Measurements from ENCODE around the gene ASCC3. TPM values are rescaled to one million over a fixed set of nuclear protein-coding genes. Genes with fewer than 3 reads are reported as not detected.

The ASCC3 gene
- total and polyA plus RNA-seq, 2 of the 4 experiments (the other 2 are of a cell fraction), result 25.8 to 104 TPM

DNA sequence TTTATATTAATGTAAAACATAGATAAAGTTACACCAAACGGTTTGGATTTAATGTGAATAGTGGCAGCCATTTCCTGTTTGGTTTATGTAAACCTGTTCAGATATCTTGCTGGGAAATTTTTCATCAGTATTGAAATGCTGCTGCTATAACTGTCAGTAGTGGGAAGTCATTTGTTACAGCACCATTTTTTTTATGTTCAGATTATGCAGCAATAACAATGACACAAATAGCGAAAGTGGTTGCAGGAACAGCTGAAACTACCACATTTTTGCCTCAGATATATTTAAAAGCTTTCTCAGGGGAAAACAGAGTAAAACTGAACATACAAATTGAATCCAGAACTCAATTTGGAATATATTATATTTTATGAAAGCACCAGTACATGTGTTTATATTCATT is 287.6 kb downstream of the ASCC3 start:
- Histone ChIP-seq H4K91ac (ENCODE audit: insufficient read depth, low read depth, low read length) (no peak overlapping the region), H3K27ac (ENCODE audit: insufficient read depth, low read length) (no peak overlapping the region), H2BK20ac (ENCODE audit: low read depth, low read length) (no peak overlapping the region), H4K20me1 (ENCODE audit: insufficient read depth, low read length) (no peaks in the 10 kb centered on the region), H3K4me1 (ENCODE audit: control insufficient read depth, insufficient read depth, low read length) (0 out of 2 replicates have a peak, but pooled peaks cover 2% of the 10 kb centered on the region), H3K36me3 (ENCODE audit: control insufficient read depth, insufficient read depth, low read length) (peaks cover 10% of the 10 kb centered on the region), H3K4me2 (ENCODE audit: low read depth, low read length) (no peak overlapping the region), H2BK15ac (ENCODE audit: low read depth, low read length) (no peak overlapping the region), H3K9me1 (ENCODE audit: insufficient read depth, low read length) (peaks cover 2% of the 10 kb centered on the region; the same call in 1 of the 2 replicates), H2AK9ac (replicated peaks; ENCODE audit: low read depth, low read length, poor library complexity) (no peak overlapping the region), H3K9ac (ENCODE audit: low read depth, low read length) (no peak overlapping the region), H4K8ac (ENCODE audit: low read depth in 2 of 2, low read length in 2 of 2) (no peak overlapping the region), H2AK5ac (ENCODE audit: low read depth, low read length) (no peak overlapping the region), H3K79me1 (ENCODE audit: low read depth in 1 of 2, low read length in 2 of 2) (no peaks in the 10 kb centered on the region; a peak in 1 of 4 replicates), H3K4me3 (ENCODE audit: insufficient read depth, low read depth, low read length) (no peak overlapping the region), H3K14ac (replicated peaks; ENCODE audit: low read depth, low read length) (no peak overlapping the region), H2AFZ (replicated peaks; ENCODE audit: low read length, poor library complexity) (no peak overlapping the region), H3K27me3 (ENCODE audit: control insufficient read depth, insufficient read depth, low read length) (no peaks in the 10 kb centered on the region), H3K18ac (ENCODE audit: low read depth, low read length) (no peak overlapping the region), H3K4ac (ENCODE audit: low read depth, low read length) (no peak overlapping the region), H4K5ac (ENCODE audit: low read depth, low read length) (no peak overlapping the region), H3K23ac (ENCODE audit: low read depth, low read length) (no peak overlapping the region), H2BK5ac (ENCODE audit: low read depth, low read length, poor library complexity, severe bottlenecking) (no peak overlapping the region), H3K9me3 (ENCODE audit: control insufficient read depth, insufficient read depth, low read length) (no peaks in the 10 kb centered on the region), H3K56ac (ENCODE audit: extremely low read depth, insufficient read depth, low read length) (no peak overlapping the region), H2BK120ac (ENCODE audit: low read depth, low read length) (no peak overlapping the region)
- dilution Hi-C loops (cut with HindIII; ENCODE audit: low sequenced_read_pairs, unreplicated experiment) (no loop called here), in situ Hi-C loops (cut with MboI; ENCODE audit: low sequenced_read_pairs) (no loop called here), intact Hi-C loops (cut with micrococcal nuclease) (no loop called here)
- ChIA-PET CTCF (no interaction called here), POLR2A (ENCODE audit: unreplicated experiment) (no interaction called here)
- no CpG with 5 or more reads among the region's 2 CpGs for WGBS, 2 experiments (ENCODE audit: extremely low coverage in 2 of 2, insufficient read length in 1 of 2)
- DNase-seq (no peak), ATAC-seq (ENCODE audit: low read depth) (no peak)
- no TSS peak for BruUV-seq (replicated peaks)
- TF ChIP-seq, protein P1, sequence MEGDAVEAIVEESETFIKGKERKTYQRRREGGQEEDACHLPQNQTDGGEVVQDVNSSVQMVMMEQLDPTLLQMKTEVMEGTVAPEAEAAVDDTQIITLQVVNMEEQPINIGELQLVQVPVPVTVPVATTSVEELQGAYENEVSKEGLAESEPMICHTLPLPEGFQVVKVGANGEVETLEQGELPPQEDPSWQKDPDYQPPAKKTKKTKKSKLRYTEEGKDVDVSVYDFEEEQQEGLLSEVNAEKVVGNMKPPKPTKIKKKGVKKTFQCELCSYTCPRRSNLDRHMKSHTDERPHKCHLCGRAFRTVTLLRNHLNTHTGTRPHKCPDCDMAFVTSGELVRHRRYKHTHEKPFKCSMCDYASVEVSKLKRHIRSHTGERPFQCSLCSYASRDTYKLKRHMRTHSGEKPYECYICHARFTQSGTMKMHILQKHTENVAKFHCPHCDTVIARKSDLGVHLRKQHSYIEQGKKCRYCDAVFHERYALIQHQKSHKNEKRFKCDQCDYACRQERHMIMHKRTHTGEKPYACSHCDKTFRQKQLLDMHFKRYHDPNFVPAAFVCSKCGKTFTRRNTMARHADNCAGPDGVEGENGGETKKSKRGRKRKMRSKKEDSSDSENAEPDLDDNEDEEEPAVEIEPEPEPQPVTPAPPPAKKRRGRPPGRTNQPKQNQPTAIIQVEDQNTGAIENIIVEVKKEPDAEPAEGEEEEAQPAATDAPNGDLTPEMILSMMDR (conservative IDR thresholded peaks at IDR 0.05; ENCODE audit: low read depth, low read length), result no peak
- TF ChIP-seq, protein P2, sequence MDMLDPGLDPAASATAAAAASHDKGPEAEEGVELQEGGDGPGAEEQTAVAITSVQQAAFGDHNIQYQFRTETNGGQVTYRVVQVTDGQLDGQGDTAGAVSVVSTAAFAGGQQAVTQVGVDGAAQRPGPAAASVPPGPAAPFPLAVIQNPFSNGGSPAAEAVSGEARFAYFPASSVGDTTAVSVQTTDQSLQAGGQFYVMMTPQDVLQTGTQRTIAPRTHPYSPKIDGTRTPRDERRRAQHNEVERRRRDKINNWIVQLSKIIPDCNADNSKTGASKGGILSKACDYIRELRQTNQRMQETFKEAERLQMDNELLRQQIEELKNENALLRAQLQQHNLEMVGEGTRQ (IDR thresholded peaks at IDR 0.05; ENCODE audit: low read depth, low read length), result no peak
- TF ChIP-seq BHLHE40 (IDR thresholded peaks at IDR 0.05; ENCODE audit: low read depth, low read length), result no peak
- no peak for TF ChIP-seq SMC3 (IDR thresholded peaks at IDR 0.05; ENCODE audit: low read depth, low read length)
- no peak for TF ChIP-seq MAFK (IDR thresholded peaks at IDR 0.05; ENCODE audit: low read depth, low read length)
- TF ChIP-seq, protein P3, sequence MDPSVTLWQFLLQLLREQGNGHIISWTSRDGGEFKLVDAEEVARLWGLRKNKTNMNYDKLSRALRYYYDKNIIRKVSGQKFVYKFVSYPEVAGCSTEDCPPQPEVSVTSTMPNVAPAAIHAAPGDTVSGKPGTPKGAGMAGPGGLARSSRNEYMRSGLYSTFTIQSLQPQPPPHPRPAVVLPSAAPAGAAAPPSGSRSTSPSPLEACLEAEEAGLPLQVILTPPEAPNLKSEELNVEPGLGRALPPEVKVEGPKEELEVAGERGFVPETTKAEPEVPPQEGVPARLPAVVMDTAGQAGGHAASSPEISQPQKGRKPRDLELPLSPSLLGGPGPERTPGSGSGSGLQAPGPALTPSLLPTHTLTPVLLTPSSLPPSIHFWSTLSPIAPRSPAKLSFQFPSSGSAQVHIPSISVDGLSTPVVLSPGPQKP (IDR thresholded peaks at IDR 0.05; ENCODE audit: borderline replicate concordance, low read depth, low read length), result no peak
- TF ChIP-seq RAD21 (IDR thresholded peaks at IDR 0.05; ENCODE audit: low read length), result no peak
- no peak for TF ChIP-seq RFX5 (IDR thresholded peaks at IDR 0.05; ENCODE audit: low read depth, low read length)
